HG03378 (cell line): Measurements from ENCODE around the gene COL21A1.

Experiments used
- ATAC-seq: cut with Tn5 transposase; IDR thresholded peaks from one replicate; pipeline ENCODE4 v1.9.1; 2021; ENCODE audit warnings: mild to moderate bottlenecking, moderate library complexity; ENCODE audit not compliant: unreplicated experiment

The COL21A1 gene

GRCh38 chr6:56140090-56140489 is 107.3 kb downstream of the COL21A1 start:
- no peak for ATAC-seq

GRCh38 chr6:56115715-56116114 is 131.7 kb downstream of the COL21A1 start:
- ATAC-seq: no peak

- ATAC-seq: no peak
Observed at GRCh38 chr6:56109149-56109548, 138.2 kb downstream of the COL21A1 start.

GRCh38 chr6:56106231-56106630 is 141.1 kb downstream of the COL21A1 start:
- ATAC-seq: no peak

GRCh38 chr6:56104591-56104990 is 142.8 kb downstream of the COL21A1 start:
- no peak for ATAC-seq

GRCh38 chr6:56102216-56102615 is 145.2 kb downstream of the COL21A1 start:
- no peak for ATAC-seq

- no peak for ATAC-seq
Observed at GRCh38 chr6:56101141-56101553, 146.2 kb downstream of the COL21A1 start.

- no peak for ATAC-seq
Observed at GRCh38 chr6:56096946-56097621, 150.3 kb downstream of the COL21A1 start.

GRCh38 chr6:56096541-56096940 is 150.8 kb downstream of the COL21A1 start:
- no peak for ATAC-seq

- no peak for ATAC-seq
Observed at GRCh38 chr6:56093776-56094175, 153.6 kb downstream of the COL21A1 start.

GRCh38 chr6:56091159-56091869 is 156.1 kb downstream of the COL21A1 start:
- ATAC-seq: no peak

- ATAC-seq: no peak
Observed at GRCh38 chr6:56088641-56089040, 158.7 kb downstream of the COL21A1 start.

GRCh38 chr6:56087421-56087820 is 160.0 kb downstream of the COL21A1 start:
- ATAC-seq: no peak

GRCh38 chr6:56079751-56080540 is 167.4 kb downstream of the COL21A1 start:
- ATAC-seq: no peak

- no peak for ATAC-seq
Observed at GRCh38 chr6:56076033-56076432, 171.3 kb downstream of the COL21A1 start.

GRCh38 chr6:56073761-56074160 is 173.6 kb downstream of the COL21A1 start:
- no peak for ATAC-seq

- ATAC-seq: no peak
Observed at GRCh38 chr6:56073315-56073714, 174.1 kb downstream of the COL21A1 start.

- ATAC-seq: no peak
Observed at GRCh38 chr6:56072856-56073255, 174.5 kb downstream of the COL21A1 start.

GRCh38 chr6:56065408-56065807 is 182.0 kb downstream of the COL21A1 start:
- no peak for ATAC-seq

- no peak for ATAC-seq
Observed at GRCh38 chr6:56062836-56063235, 184.5 kb downstream of the COL21A1 start.

GRCh38 chr6:56058636-56059035 is 188.7 kb downstream of the COL21A1 start:
- ATAC-seq: no peak
